SK-N-SH treated with all-trans-retinoic acid at 6 μM for 48 hours (cell line): ENCODE data around the gene NUP214.

ENCODE experiments used
- ATAC-seq: fragments of 200-7000 bp; cut with Tn5 transposase; 3 replicates; pipeline ENCODE4 v1.9.1; 2020; ENCODE audit warnings: mild to moderate bottlenecking, moderate library complexity
- ARNTL ChIP-seq: fragments of 450-650 bp; formaldehyde crosslinking; IDR thresholded peaks from 2 replicates; pipeline ENCODE4 v1.5.0; 2020; ENCODE audit warnings: low read depth, mild to moderate bottlenecking, moderate library complexity, borderline replicate concordance
- BACH2 ChIP-seq: fragments of 250-450 bp; sonication (Bioruptor Pico); IDR thresholded peaks from 2 replicates; pipeline ENCODE4 v1.9.0; 2021; ENCODE audit warnings: mild to moderate bottlenecking, borderline replicate concordance
- CREB5 ChIP-seq: fragments of 250-450 bp; sonication (Bioruptor Pico); IDR thresholded peaks from 2 replicates; pipeline ENCODE4 v1.5.1; 2020; ENCODE audit warnings: low read depth, mild to moderate bottlenecking, moderate library complexity
- CSDC2 ChIP-seq: fragments of 250-450 bp; sonication (Bioruptor Pico); IDR thresholded peaks from 2 replicates; pipeline ENCODE4 v1.5.0; 2020; ENCODE audit warnings: mild to moderate bottlenecking, moderate library complexity
- CSRNP3 ChIP-seq: fragments of 250-450 bp; sonication (Bioruptor Pico); IDR thresholded peaks from 2 replicates; pipeline ENCODE4 v1.5.1; 2021; ENCODE audit warnings: mild to moderate bottlenecking, moderate library complexity
- ESRRG ChIP-seq: fragments of 250-450 bp; sonication (Bioruptor Pico); IDR thresholded peaks from 2 replicates; pipeline ENCODE4 v1.6.1; 2021; ENCODE audit warnings: mild to moderate bottlenecking
- ISL1 ChIP-seq: fragments of 250-450 bp; sonication (Bioruptor Pico); IDR thresholded peaks from 2 replicates; pipeline ENCODE4 v2.1.2; 2022; ENCODE audit warnings: mild to moderate bottlenecking, moderate library complexity
- OSR1 ChIP-seq: fragments of 250-450 bp; sonication (Bioruptor Pico); IDR thresholded peaks from 2 replicates; pipeline ENCODE4 v1.8.0; 2022; ENCODE audit warnings: moderate library complexity, mild to moderate bottlenecking, inconsistent platforms
- PATZ1 ChIP-seq: fragments of 250-450 bp; sonication (Bioruptor Pico); IDR thresholded peaks from 2 replicates; pipeline ENCODE4 v1.8.0; 2020; ENCODE audit warnings: mild to moderate bottlenecking, moderate library complexity, borderline replicate concordance
- POU6F1 ChIP-seq: fragments of 250-450 bp; sonication (Bioruptor Pico); IDR thresholded peaks from 2 replicates; pipeline ENCODE4 v1.8.0; 2021; ENCODE audit warnings: low read depth, mild to moderate bottlenecking, moderate library complexity, borderline replicate concordance
- RARB ChIP-seq: fragments of 250-450 bp; sonication (Bioruptor Pico); IDR thresholded peaks from 2 replicates; pipeline ENCODE4 v1.8.0; 2021; ENCODE audit warnings: mild to moderate bottlenecking, moderate library complexity
- SNAI2 ChIP-seq: fragments of 250-450 bp; sonication (Bioruptor Pico); IDR thresholded peaks from 2 replicates; pipeline ENCODE4 v1.5.0; 2020; ENCODE audit warnings: mild to moderate bottlenecking, moderate library complexity
- TCF4 ChIP-seq: fragments of 250-450 bp; sonication (Bioruptor Pico); IDR thresholded peaks from 2 replicates; pipeline ENCODE4 v1.8.0; 2021; ENCODE audit warnings: mild to moderate bottlenecking, moderate library complexity, borderline replicate concordance
- TSHZ2 ChIP-seq: fragments of 250-450 bp; sonication (Bioruptor Pico); IDR thresholded peaks from 2 replicates; pipeline ENCODE4 v1.5.0; 2020; ENCODE audit warnings: mild to moderate bottlenecking, moderate library complexity
- ZC3H10 ChIP-seq: fragments of 250-450 bp; sonication (Bioruptor Pico); IDR thresholded peaks from 2 replicates; pipeline ENCODE4 v1.5.1; 2021; ENCODE audit warnings: mild to moderate bottlenecking, moderate library complexity
- ZFP3 ChIP-seq: fragments of 250-450 bp; sonication (Bioruptor Pico); IDR thresholded peaks from 2 replicates; pipeline ENCODE4 v1.5.0; 2020; ENCODE audit warnings: mild to moderate bottlenecking, moderate library complexity
- ZFP30 ChIP-seq: fragments of 450-650 bp; formaldehyde crosslinking; IDR thresholded peaks from 2 replicates; pipeline ENCODE4 v1.5.0; 2022; ENCODE audit warnings: mild to moderate bottlenecking, moderate library complexity
- ZNF565 ChIP-seq: fragments of 450-650 bp; formaldehyde crosslinking; conservative IDR thresholded peaks from 2 replicates; pipeline ENCODE4 v1.5.0; 2020; ENCODE audit warnings: low read depth, mild to moderate bottlenecking, moderate library complexity
- ZNF70 ChIP-seq: fragments of 450-650 bp; formaldehyde crosslinking; IDR thresholded peaks from 2 replicates; pipeline ENCODE4 v1.5.0; 2020; ENCODE audit warnings: mild to moderate bottlenecking, moderate library complexity
- ZNF8 ChIP-seq: fragments of 450-650 bp; formaldehyde crosslinking; IDR thresholded peaks from 2 replicates; pipeline ENCODE4 v1.5.0; 2020; ENCODE audit warnings: mild to moderate bottlenecking, moderate library complexity

NUP214 gene

GRCh38 chr9:131119600-131119999 lies 5.8 kb upstream of the NUP214 start:
- TF ChIP-seq BACH2 (CRISPR knock-in tag) (no peak), CSRNP3 (CRISPR knock-in tag) (no peak), RARB (CRISPR knock-in tag) (no peak), ZFP3 (CRISPR knock-in tag) (no peak), OSR1 (no peak), ZNF8 (CRISPR knock-in tag) (no peak), ARNTL (CRISPR knock-in tag) (no peak), TSHZ2 (CRISPR knock-in tag) (no peak), ZNF565 (CRISPR knock-in tag) (no peak), SNAI2 (CRISPR knock-in tag) (no peak), TCF4 (no peak)
- no peak for ATAC-seq

- no peak for TF ChIP-seq ISL1 (CRISPR knock-in tag)
- no peak for TF ChIP-seq CREB5 (CRISPR knock-in tag)
- no peak for TF ChIP-seq ESRRG (CRISPR knock-in tag)
- no peak for TF ChIP-seq POU6F1 (CRISPR knock-in tag)
- TF ChIP-seq ZNF70: no peak
- TF ChIP-seq ZC3H10 (CRISPR knock-in tag): no peak
- no peak for TF ChIP-seq ZFP30
- TF ChIP-seq, all 23 proteins: peak for 0
- ATAC-seq: no peak
Measured at GRCh38 chr9:131120620-131121228, 4.7 kb upstream of the NUP214 start.

GRCh38 chr9:131121346-131121745 lies 4.0 kb upstream of the NUP214 start:
- TF ChIP-seq ZC3H10 (CRISPR knock-in tag): no peak
- no peak for TF ChIP-seq ZNF8 (CRISPR knock-in tag)
- TF ChIP-seq ZFP30: no peak
- no peak for TF ChIP-seq TCF4
- no peak for TF ChIP-seq OSR1
- TF ChIP-seq PATZ1 (CRISPR knock-in tag): no peak
- no peak for TF ChIP-seq ISL1 (CRISPR knock-in tag)
- TF ChIP-seq CSDC2 (CRISPR knock-in tag): no peak
- no peak for TF ChIP-seq POU6F1 (CRISPR knock-in tag)
- no peak for ATAC-seq
